HepG2 (cell line): ENCODE data around the gene ENTHD1. TPM values are rescaled to one million over a fixed set of nuclear protein-coding genes. Genes with fewer than 3 reads are reported as not detected.

ENCODE experiments used
- ATAC-seq: fragments of 200-7000 bp; cut with Tn5 transposase; 3 replicates; pipeline ENCODE4 v1.9.1; 2020; ENCODE audit warnings: mild to moderate bottlenecking, moderate library complexity
- BruUV-seq: library from RNA; stranded (reverse); fragments of 400-500 nt; replicated peaks from 2 replicates; lab custom pipeline; 2021; lab: Mats Ljungman, UMichigan
- CTCF ChIA-PET: fragments of 300-600 bp; formaldehyde crosslinking; extraction: SDS; loops from one replicate; lab custom pipeline; 2021; ENCODE audit warnings: low total read pairs, inconsistent platforms, low intra/inter-chr PET ratio; lab: Yijun Ruan, JAX
- POLR2A ChIA-PET: fragments of 350-600 bp; sonication (Branson Sonifier 250); formaldehyde crosslinking; loops from one replicate; lab custom pipeline; 2020; ENCODE audit warnings: antibody characterized with exemption, inconsistent platforms; lab: Yijun Ruan, JAX
- DNase-seq: peaks from one replicate; pipeline ENCODE4 v3.0.0-alpha.2; 2015; ENCODE audit warnings: low spot score
- FAIRE-seq: peaks from 3 replicates; lab custom pipeline; 2011; peaks lifted over from hg19 to GRCh38; lab: Jason Lieb, UNC
- H2AFZ ChIP-seq: one replicate; pipeline ENCODE4 v1.6.1; 2011; ENCODE audit warnings: low read length, inconsistent platforms
- H3K27ac ChIP-seq: fragments of 300-600 bp; 3 replicates; pipeline ENCODE4 v1.8.0; 2011; ENCODE audit warnings: mixed run types, mild to moderate bottlenecking, mixed read lengths, low read length, inconsistent platforms; ENCODE audit not compliant: insufficient read depth; ENCODE audit errors: extremely low read length
- H3K27me3 ChIP-seq, 2 experiments: fragments of 200-600 bp in 1 of 2; 2 replicates in 1 of 2; 3 replicates in 1 of 2; pipeline versions ENCODE4 v1.6.0 to v1.8.0; 2011; ENCODE audit warnings: low read length in 2 of 2, mild to moderate bottlenecking in 2 of 2, moderate library complexity in 2 of 2, inconsistent platforms in 1 of 2; ENCODE audit not compliant: insufficient read depth in 2 of 2, control insufficient read depth in 1 of 2
- H3K36me3 ChIP-seq, 2 experiments: fragments of 200-600 bp in 1 of 2; replicated peaks in 1 of 2; 2 replicates in 1 of 2; 3 replicates in 1 of 2; pipeline versions ENCODE4 v1.5.1 to v1.8.0; 2011; ENCODE audit warnings: low read length in 2 of 2, inconsistent platforms in 1 of 2; ENCODE audit not compliant: insufficient read depth in 2 of 2, control insufficient read depth in 1 of 2
- H3K4me1 ChIP-seq: 2 replicates; pipeline ENCODE4 v1.5.1; 2012; ENCODE audit warnings: low read length, inconsistent platforms; ENCODE audit not compliant: insufficient read depth
- H3K4me2 ChIP-seq: 2 replicates; pipeline ENCODE4 v1.6.0; 2011; ENCODE audit warnings: low read depth, low read length, inconsistent platforms
- H3K4me3 ChIP-seq, 3 experiments: fragments of 200-600 bp in 1 of 3; sonication (generic), shearing (Covaris generic) in 1 of 3; replicated peaks in 1 of 3; 2 replicates each; pipeline ENCODE4 v1.5.1; 2011 to 2016; ENCODE audit warnings: low read length in 3 of 3, inconsistent platforms in 2 of 3, low read depth in 2 of 3, mild to moderate bottlenecking in 2 of 3, control low read depth in 1 of 3, mixed read lengths in 1 of 3; ENCODE audit not compliant: insufficient read depth in 1 of 3
- H3K79me2 ChIP-seq: one replicate; pipeline ENCODE4 v1.6.1; 2011; ENCODE audit warnings: low read length, inconsistent platforms; ENCODE audit not compliant: insufficient read depth
- H3K9ac ChIP-seq: 2 replicates; pipeline ENCODE4 v1.6.0; 2011; ENCODE audit warnings: mild to moderate bottlenecking, low read depth, low read length, inconsistent platforms; ENCODE audit not compliant: insufficient read depth
- H3K9me3 ChIP-seq: 2 replicates; pipeline ENCODE4 v1.5.1; 2012; ENCODE audit warnings: mild to moderate bottlenecking, low read length
- H4K20me1 ChIP-seq: 2 replicates; pipeline ENCODE4 v1.6.0; 2011; ENCODE audit warnings: inconsistent platforms, mild to moderate bottlenecking, low read length, moderate library complexity; ENCODE audit not compliant: insufficient read depth
- DRAP1 ChIP-seq: IDR thresholded peaks from 2 replicates; pipeline ENCODE4 v1.6.1; 2016; ENCODE audit warnings: missing genetic modification reagents, missing compliant biosample characterization
- FOXM1 ChIP-seq: sonication (generic); formaldehyde crosslinking; IDR thresholded peaks from 2 replicates; pipeline ENCODE4 v1.5.0; 2020; ENCODE audit warnings: missing genetic modification reagents
- HOXA5 ChIP-seq: sonication (generic); formaldehyde crosslinking; IDR thresholded peaks from 2 replicates; pipeline ENCODE4 v1.4.0; 2020; ENCODE audit warnings: missing genetic modification reagents
- TBX3 ChIP-seq: fragments of 450-650 bp; IDR thresholded peaks from 2 replicates; pipeline ENCODE4 v1.6.1; 2017; ENCODE audit warnings: antibody characterized with exemption, mild to moderate bottlenecking, inconsistent platforms, borderline replicate concordance
- ZBTB1 ChIP-seq: sonication (generic); formaldehyde crosslinking; IDR thresholded peaks from 2 replicates; pipeline ENCODE4 v1.4.0; 2020; ENCODE audit warnings: missing genetic modification reagents, borderline replicate concordance
- ZNF577 ChIP-seq: sonication (generic); formaldehyde crosslinking; IDR thresholded peaks from 2 replicates; pipeline ENCODE4 v1.4.0; 2020; ENCODE audit warnings: mild to moderate bottlenecking, low read depth, missing genetic modification reagents, borderline replicate concordance
- WGBS: methylation state at CpG from one replicate; pipeline ENCODE4 v1.1.6; 2017; ENCODE audit warnings: low lambda C conversion rate; 5-methylcytosine and 5-hydroxymethylcytosine counted together
- in situ Hi-C: cut with HindIII; loops from 2 replicates; pipeline ENCODE4 v1.10.0; 2017; ENCODE audit warnings: low pct_unique_long_range_greater_than_20kb; ENCODE audit not compliant: extremely low pct_ligation_motif_present
- intact Hi-C: fragments of 100-400 bp; cut with micrococcal nuclease; formaldehyde crosslinking; loops from one replicate; pipeline ENCODE4 v1.10.0; 2022; ENCODE audit not compliant: unreplicated experiment
- polyA plus RNA-seq, 8 experiments: library from polyadenylated mRNA; depleted of rRNA in 3 of 8; stranded (reverse) in 7 of 8; unstranded in 1 of 8; fragments of >200 nt; fragmentation: Illumina TruSeq in 4 of 8; extraction: Trizol in 4 of 8; gene quantifications; 2 replicates each; pipeline versions ENCODE4 v1.2.1 to v1.2.3, GENCODE V29; 2011 to 2016; ENCODE audit warnings: low read depth in 4 of 8, missing spikeins in 1 of 8, mixed read lengths in 1 of 8; ENCODE audit not compliant: insufficient read depth in 1 of 8
- total RNA-seq, 5 experiments: library from RNA; depleted of rRNA; stranded (reverse); fragments of >200 nt; fragmentation: Illumina TruSeq; extraction: Trizol; gene quantifications; 2 replicates each; pipeline ENCODE4 v1.2.3, GENCODE V29; 2016; ENCODE audit warnings: low read depth in 1 of 5
- TF ChIP-seq, protein P1 (sequence below): sonication (generic); formaldehyde crosslinking; IDR thresholded peaks from 2 replicates; pipeline ENCODE4 v1.5.0; 2020; ENCODE audit warnings: missing genetic modification reagents

Gene ENTHD1
- total and polyA plus RNA-seq, 2 of the 13 experiments (the other 11 are each of a cell fraction or from before 2014, with no cell fraction given): not detected

DNA sequence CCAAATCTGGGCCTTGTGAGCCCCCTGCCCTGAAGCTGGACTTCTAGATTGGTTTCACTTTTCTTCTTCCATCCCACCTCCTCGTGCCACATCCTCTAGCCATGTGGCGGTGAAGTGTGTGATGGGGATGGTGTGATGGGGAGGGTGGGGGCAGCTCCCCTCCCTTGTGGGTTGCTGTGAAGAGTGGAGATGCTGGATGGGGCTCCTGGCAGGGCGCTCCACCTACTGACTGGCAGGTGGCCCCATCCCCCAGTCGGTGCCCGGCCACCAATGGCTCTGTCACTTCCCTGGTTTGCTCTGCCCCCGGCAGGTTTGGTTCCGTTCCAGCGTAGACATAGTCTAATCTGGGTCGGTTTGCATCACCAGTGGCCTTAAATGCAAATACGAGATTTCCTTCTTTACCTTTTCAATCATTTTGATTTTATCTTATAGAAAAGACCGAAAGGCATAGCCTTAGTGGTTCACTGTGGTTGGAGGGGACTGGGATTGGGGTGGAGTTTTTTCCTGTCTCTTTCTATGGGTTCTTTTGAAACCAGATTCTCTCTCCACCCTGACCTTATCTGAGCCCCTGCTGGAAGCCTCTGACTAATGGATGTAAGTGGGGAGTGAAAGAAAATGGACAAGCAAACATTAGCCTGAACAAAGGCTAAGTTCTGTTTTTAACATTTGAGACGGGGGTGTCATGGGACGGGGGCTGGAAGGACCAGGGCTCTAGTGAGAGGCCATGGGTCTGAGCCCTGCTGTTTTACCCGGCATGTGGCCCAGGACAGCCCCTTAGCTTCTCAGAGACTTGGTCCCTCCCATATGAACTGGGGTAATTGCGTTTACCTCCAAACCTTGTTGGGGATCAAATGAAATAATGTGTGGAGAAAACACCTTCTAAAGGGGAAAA is 173.8 kb downstream of the ENTHD1 start:
- no TSS peak for BruUV-seq
- Histone ChIP-seq H4K20me1 (no peaks in the 10 kb centered on the region), H3K4me1 (peaks cover 8% of the 10 kb centered on the region; the same call in 1 of the 2 replicates), H3K4me3 (no peak overlapping the region), H3K9ac (no peak overlapping the region), H3K27ac (no peak overlapping the region), H3K36me3 (no peaks in the 10 kb centered on the region), H3K27me3 (peaks cover 0 to 32% of the 10 kb centered on the region in 2 experiments; a peak in 3 of 5 replicates), H3K9me3 (no peaks in the 10 kb centered on the region), H2AFZ (no peak overlapping the region), H3K79me2 (no peaks in the 10 kb centered on the region), H3K4me2 (no peak overlapping the region)
- ChIA-PET CTCF (no interaction called here), POLR2A (no interaction called here)
- ATAC-seq (no peak), FAIRE-seq (no peak), DNase-seq (no peak)
- TF ChIP-seq TBX3 (no peak), ZBTB1 (CRISPR knock-in tag) (no peak), ZNF577 (CRISPR knock-in tag) (no peak)
- TF ChIP-seq, protein P1, sequence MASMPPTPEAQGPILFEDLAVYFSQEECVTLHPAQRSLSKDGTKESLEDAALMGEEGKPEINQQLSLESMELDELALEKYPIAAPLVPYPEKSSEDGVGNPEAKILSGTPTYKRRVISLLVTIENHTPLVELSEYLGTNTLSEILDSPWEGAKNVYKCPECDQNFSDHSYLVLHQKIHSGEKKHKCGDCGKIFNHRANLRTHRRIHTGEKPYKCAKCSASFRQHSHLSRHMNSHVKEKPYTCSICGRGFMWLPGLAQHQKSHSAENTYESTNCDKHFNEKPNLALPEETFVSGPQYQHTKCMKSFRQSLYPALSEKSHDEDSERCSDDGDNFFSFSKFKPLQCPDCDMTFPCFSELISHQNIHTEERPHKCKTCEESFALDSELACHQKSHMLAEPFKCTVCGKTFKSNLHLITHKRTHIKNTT: no peak
- intact Hi-C loops (no loop called here), in situ Hi-C loops (loop anchor here (10.0 kb wide), 1 partner anchor 55 kb away; no protein-coding TSS in a partner anchor)
- WGBS: 22% methylated on average over 13 of the region's 15 CpGs

DNA sequence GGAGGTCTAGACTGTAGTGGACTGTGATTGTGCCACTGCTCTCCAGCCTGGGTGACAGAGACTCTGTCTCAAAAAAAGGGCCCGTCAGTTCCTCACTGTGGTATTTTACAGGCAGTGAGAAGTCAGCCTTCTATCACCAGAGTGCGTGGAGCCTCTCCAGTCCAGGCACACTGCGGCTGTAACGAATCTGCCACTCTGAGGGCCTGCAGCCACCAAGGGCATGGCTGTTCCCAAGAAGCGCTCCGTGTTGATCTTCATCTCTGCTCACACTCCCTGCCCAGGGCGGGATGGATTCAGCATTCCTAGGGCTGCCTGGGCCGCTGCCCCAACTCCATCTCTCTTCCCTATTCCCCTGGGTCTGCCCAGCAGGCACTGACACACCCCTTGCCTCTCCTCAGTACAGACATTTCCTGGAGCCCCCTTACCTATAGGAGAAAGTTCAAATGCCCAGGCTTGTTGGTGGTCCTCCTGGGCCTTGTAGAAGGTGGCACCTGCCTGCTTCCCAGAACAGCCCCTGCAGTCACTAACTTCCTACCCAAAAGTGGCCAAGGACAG is 174.6 kb downstream of the ENTHD1 start:
- H3K36me3 ChIP-seq: no peaks in the 10 kb centered on the region
- TF ChIP-seq DRAP1 (CRISPR knock-in tag) (no peak), HOXA5 (no peak), FOXM1 (CRISPR knock-in tag) (no peak)
- H3K9ac ChIP-seq: no peak overlapping the region
- ChIA-PET POLR2A (no interaction called here), CTCF (no interaction called here)
- H3K27me3 ChIP-seq: peaks cover 0 to 35% of the 10 kb centered on the region in 2 experiments; a peak in 3 of 5 replicates
- intact Hi-C loops (no loop called here), in situ Hi-C loops (loop anchor here (10.0 kb wide), 1 partner anchor 56 kb away; no protein-coding TSS in a partner anchor)
- no peak overlapping the region for H3K4me3 ChIP-seq
- DNase-seq (no peak), FAIRE-seq (no peak), ATAC-seq (no peak)
- H3K4me1 ChIP-seq: peaks cover 8% of the 10 kb centered on the region; the same call in 1 of the 2 replicates
- H3K9me3 ChIP-seq: no peaks in the 10 kb centered on the region
- 23% methylated on average over 3 of the region's 8 CpGs for WGBS
- no peaks in the 10 kb centered on the region for H4K20me1 ChIP-seq
- no TSS peak for BruUV-seq
- H2AFZ ChIP-seq: no peak overlapping the region
- H3K27ac ChIP-seq: no peak overlapping the region
- H3K4me2 ChIP-seq: no peak overlapping the region
- no peaks in the 10 kb centered on the region for H3K79me2 ChIP-seq
